HFFc6 (cell line): ENCODE data around the gene CASKIN1. TPM values are rescaled to one million over a fixed set of nuclear protein-coding genes. Genes with fewer than 3 reads are reported as not detected.
A peak's percentile ranks its signal among the peaks of the same experiment; 100 is the strongest.
"Not testable (repeated sequence)": the region's sequence is repeated elsewhere in the genome, so short reads cannot be mapped to it uniquely, and the experiment has no call there.

Experiments used
- DNase-seq: peaks from one replicate; pipeline ENCODE4 v3.0.0-alpha.2; 2018
- H3K27ac Mint-ChIP-seq: 2 replicates; pipeline ENCODE4 v1.8.0; 2020; ENCODE audit warnings: mild to moderate bottlenecking, mixed read lengths
- H3K27me3 Mint-ChIP-seq: 2 replicates; pipeline ENCODE4 v1.8.0; 2021; ENCODE audit warnings: mild to moderate bottlenecking, moderate library complexity, mixed read lengths; ENCODE audit not compliant: insufficient read depth
- H3K36me3 Mint-ChIP-seq: 2 replicates; pipeline ENCODE4 v1.8.0; 2021; ENCODE audit warnings: low read depth, mixed read lengths
- H3K4me1 Mint-ChIP-seq: 2 replicates; pipeline ENCODE4 v1.8.0; 2020; ENCODE audit warnings: low read depth, mixed read lengths
- H3K4me3 Mint-ChIP-seq: 2 replicates; pipeline ENCODE4 v1.8.0; 2020; ENCODE audit warnings: mild to moderate bottlenecking, moderate library complexity, mixed read lengths
- H3K9me3 Mint-ChIP-seq: 2 replicates; pipeline ENCODE4 v1.8.0; 2020; ENCODE audit warnings: mild to moderate bottlenecking, mixed read lengths
- total RNA-seq, 6 experiments: library from RNA; stranded (reverse); fragmentation: NEBNext Ultra II Directional; extraction: Animal tissue kit (Norgen Biotek cat#: 25700); gene quantifications; 2 replicates in 1 of 6; 3 replicates in 5 of 6; pipeline ENCODE4 v1.2.3, GENCODE V29; 2021
- TF ChIP-seq, protein P1 (sequence below): fragments of 200-600 bp; sonication (generic); IDR thresholded peaks from 2 replicates; pipeline ENCODE4 v1.5.0; 2021; ENCODE audit warnings: antibody characterized with exemption, mild to moderate bottlenecking

The CASKIN1 gene
- total RNA-seq, 6 experiments from 2014 or later, result 0.06 to 0.56 (median 0.11) TPM

DNA sequence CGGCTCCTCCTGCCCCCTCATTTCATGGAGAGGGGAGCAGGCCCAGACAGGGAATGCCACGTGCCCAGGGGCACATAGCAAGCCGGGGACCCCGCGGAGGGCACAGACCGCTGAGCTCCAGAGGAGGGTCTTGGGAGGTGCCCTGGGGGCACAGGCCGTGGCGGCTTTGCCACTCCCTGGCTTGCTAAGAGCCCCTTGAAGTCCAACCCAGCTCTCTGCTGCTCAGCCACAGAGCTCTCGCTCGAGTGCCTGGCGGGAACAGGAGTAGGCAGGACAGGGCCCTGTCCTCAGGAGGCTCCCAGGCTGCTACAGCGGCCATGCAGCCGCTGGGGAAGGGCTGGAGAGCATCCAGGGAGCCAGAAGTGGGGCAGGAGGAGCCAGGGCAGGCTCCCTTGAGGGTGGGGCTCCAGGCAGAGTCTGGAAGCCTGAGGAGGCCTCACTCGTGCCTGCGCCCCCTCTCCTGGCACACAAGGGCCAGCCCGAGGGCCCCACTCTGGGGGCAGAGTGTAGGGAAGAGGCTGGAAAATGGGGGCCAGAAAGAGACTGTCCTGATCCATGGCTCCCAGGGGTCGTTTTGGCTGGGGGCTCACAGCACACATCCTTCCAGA is 52.4 kb downstream of the CASKIN1 start:
- Mint-ChIP-seq H3K4me1 (peaks cover 9% of the 10 kb centered on the region), H3K9me3 (no peaks in the 10 kb centered on the region), H3K27me3 (peaks cover 4% of the 10 kb centered on the region), H3K4me3 (no peak overlapping the region), H3K27ac (no peak overlapping the region), H3K36me3 (no peaks in the 10 kb centered on the region)
- TF ChIP-seq, protein P1, sequence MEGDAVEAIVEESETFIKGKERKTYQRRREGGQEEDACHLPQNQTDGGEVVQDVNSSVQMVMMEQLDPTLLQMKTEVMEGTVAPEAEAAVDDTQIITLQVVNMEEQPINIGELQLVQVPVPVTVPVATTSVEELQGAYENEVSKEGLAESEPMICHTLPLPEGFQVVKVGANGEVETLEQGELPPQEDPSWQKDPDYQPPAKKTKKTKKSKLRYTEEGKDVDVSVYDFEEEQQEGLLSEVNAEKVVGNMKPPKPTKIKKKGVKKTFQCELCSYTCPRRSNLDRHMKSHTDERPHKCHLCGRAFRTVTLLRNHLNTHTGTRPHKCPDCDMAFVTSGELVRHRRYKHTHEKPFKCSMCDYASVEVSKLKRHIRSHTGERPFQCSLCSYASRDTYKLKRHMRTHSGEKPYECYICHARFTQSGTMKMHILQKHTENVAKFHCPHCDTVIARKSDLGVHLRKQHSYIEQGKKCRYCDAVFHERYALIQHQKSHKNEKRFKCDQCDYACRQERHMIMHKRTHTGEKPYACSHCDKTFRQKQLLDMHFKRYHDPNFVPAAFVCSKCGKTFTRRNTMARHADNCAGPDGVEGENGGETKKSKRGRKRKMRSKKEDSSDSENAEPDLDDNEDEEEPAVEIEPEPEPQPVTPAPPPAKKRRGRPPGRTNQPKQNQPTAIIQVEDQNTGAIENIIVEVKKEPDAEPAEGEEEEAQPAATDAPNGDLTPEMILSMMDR, result no peak
- DNase-seq, result no peak

DNA sequence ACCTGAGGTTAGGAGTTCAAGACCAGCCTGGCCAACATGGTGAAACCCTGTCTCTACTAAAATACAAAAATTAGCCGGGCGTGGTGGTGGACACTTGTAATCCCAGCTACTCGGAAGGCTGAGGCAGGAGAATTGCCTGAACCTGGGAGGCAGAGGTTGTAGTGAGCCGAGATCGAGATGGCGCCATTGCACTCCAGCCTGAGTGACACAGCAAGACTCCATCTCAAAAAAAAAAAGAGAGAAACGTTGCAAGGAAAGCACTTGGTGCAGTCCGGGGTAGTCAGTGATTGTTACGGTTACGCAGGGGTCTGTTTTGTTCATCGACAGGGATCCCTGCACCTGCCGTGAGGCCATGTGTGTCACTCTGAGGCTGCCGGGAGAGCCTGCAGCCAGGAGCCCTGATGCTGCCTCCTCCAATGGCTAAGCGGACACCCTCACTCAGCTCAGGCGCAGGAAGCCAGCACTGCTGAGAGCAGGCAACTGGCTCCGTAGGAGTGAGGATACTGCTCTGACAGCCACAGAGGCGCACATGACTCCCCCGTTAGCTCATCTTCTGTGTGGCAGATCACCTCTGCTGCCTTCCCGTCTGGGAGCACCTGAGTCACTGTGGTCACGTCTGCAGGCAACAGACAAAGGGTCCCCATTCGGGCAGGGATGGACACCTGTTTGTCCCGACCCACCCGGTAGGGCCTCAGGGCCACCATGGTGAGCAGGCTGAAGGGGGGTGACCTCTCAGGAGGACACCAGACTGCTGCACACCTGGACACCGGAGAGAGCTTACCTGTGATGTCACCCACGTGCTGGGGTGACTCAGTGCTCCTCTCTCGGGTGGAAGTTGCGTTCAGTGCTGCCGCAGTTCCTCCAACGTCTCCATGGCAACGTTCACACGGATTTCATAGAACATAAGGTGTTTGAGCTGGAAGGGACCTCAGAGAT is 53.2 kb downstream of the CASKIN1 start:
- no peak overlapping the region for H3K4me3 Mint-ChIP-seq
- H3K27ac Mint-ChIP-seq, result no peak overlapping the region
- H3K27me3 Mint-ChIP-seq, result peaks cover 6% of the 10 kb centered on the region
- no peak for DNase-seq
- TF ChIP-seq, protein P1, result no peak
- H3K9me3 Mint-ChIP-seq, result no peaks in the 10 kb centered on the region
- peaks cover 9% of the 10 kb centered on the region for H3K4me1 Mint-ChIP-seq
- H3K36me3 Mint-ChIP-seq, result no peaks in the 10 kb centered on the region

DNA sequence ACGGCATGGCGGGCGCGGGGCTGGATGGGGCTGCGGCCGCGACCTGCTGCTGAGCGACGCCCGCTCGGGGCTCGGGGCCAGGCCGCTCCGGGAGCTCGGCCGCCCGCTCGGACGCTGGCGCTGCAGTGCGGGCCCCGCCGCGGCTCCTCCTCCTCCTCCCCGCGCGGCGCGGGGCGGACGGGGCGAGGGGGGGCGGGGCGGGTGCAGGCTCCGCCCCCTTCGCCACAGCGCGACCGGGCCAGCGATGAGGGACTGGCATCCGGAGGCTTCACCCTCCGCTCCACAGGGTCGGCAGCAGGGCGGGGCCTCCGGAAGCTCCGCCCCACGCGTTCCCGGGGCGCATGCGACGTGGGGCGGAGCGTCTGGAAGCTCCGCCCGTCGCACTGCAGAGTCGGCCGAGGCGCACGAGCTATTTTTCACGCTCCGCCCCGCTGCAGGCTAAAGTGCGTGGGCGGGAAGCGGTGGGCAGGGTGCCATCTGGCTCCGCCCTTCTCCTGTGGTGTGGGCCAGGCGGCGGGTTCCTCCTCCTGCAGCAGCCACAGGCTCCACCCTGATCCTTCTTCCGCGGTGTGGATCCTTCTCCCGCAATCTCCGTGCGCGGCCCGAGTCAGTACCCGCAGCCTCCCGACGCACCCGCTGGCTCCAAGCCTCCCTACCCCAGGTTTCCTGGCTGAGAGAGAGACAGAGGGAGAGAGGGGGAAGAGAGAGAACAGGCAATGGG is 60.5 kb downstream of the CASKIN1 start, which contains the start of gene PKD1:
TSS of gene PKD1 (minus strand) at position 129 of the 721 bp plus-strand sequence. CDS start 209 bp downstream, outside the sequence.
- Mint-ChIP-seq H3K4me1 (peaks cover 18% of the 10 kb centered on the region), H3K27ac (peak within 1 kb of the TSS; percentile 79), H3K4me3 (peak within 1 kb of the TSS; percentile 89)
- H3K9me3 Mint-ChIP-seq, H3K27me3 Mint-ChIP-seq, H3K36me3 Mint-ChIP-seq: not testable (repeated sequence)
- DNase-seq, result peak; percentile 93

DNA sequence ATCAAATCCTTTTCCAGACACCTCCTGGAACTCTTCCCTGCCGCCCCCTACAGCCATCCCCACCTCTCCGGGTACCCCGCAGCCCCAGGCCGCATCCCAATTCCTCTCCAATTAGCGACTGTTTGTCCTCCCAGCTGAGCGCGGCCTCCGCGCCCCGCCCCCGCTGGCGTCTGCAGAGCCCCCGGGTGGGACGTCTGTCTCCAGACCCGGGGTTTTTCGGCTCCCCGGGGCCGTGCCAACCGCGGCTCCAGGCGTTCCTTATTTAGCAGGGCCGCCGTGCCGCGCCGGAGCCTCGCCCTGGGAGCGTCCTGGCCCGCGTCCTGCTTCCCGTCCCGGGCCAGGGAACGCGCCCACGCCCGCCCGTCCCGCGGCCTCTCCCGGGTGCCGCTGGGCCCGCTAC is 61.3 kb downstream of the CASKIN1 start:
- not testable (repeated sequence) for DNase-seq, H3K9me3 Mint-ChIP-seq, H3K36me3 Mint-ChIP-seq, H3K27ac Mint-ChIP-seq, H3K27me3 Mint-ChIP-seq
- Mint-ChIP-seq H3K4me3 (peak overlapping the region; percentile 89), H3K4me1 (peaks cover 14% of the 10 kb centered on the region)

DNA sequence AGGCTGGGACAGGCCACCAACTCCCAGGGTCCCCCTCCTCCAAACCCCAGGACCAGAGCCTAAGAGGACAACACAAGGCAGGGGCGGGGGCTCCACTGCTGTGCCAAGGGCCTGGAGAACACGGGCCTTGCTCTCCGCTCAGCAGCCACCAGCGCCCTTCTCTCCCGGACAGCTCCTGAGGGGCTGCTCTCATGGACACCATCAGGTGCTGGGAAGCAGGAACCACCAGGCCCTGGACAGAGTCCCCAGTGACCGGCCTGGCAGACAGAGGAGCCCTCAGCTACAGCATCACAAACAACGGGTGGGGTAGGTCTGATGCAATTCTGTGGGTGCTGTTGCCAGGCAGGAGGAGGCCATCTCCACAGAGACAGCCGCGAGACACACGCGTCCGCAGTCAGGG is 62.6 kb downstream of the CASKIN1 start:
- DNase-seq, result not testable (repeated sequence)
- H3K4me1 Mint-ChIP-seq, result peaks cover 25% of the 10 kb centered on the region

DNA sequence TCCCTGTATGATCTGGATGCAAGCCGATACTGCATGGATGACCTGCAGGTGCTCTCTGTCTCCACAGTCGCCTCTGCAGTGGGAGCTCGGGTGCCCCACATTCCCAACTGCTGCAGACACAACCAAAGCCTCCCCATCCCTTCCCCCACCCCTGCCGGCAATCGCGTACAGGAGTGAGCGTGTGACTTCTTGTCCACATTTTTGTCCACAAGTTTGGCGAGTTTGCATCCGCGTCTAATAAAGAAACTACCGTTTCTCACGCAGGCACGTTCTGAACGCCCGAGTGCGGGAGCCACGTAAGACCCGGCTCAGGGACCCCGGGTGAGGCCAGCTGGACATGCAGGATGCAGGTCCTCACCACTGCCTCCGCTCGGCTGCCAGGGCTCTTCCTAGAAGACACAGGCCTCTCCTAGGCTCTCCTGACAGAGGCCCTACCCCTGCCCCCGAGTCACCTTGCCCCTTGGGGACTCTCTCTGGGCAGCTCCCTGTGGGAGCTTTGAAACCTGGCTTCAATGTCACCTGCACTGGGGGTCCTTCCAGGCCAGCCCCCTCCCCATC is 66.4 kb downstream of the CASKIN1 start:
- H3K27me3 Mint-ChIP-seq, H3K9me3 Mint-ChIP-seq, H3K36me3 Mint-ChIP-seq: not testable (repeated sequence)
- peak; percentile 30 for DNase-seq
- Mint-ChIP-seq H3K4me3 (peak overlapping the region; percentile 73), H3K4me1 (peaks cover 50% of the 10 kb centered on the region), H3K27ac (peak overlapping the region; percentile 82)

More for the DNA sequence above, 62.6 kb downstream of the CASKIN1 start:
- not testable (repeated sequence) for H3K27me3 Mint-ChIP-seq, H3K9me3 Mint-ChIP-seq, H3K36me3 Mint-ChIP-seq
- peak overlapping the region; percentile 60 for H3K27ac Mint-ChIP-seq
- peak overlapping the region; percentile 74 for H3K4me3 Mint-ChIP-seq

DNA sequence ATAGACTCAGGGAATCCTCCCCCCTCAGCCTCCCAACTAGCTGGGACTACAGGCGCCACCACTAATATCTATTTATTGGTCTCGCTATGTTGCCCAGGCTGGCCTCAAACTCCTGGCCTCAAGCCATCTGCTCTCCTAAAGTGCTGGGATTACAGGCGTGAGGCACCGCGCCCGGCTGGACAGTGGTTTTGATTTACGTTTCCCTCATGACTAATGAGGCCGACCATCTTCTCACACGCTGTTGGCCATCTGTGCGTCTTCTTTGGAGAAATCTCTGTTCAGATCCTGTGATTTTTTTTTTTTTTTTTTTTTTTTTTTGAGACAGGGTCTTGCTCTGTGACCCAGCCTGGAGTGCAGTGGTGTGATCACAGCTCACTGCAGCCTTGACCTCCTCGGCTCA is 67.2 kb downstream of the CASKIN1 start:
- not testable (repeated sequence) for H3K36me3 Mint-ChIP-seq, H3K9me3 Mint-ChIP-seq, H3K27me3 Mint-ChIP-seq
- H3K27ac Mint-ChIP-seq, result peak overlapping the region; percentile 82
- peak overlapping the region; percentile 73 for H3K4me3 Mint-ChIP-seq
- peaks cover 52% of the 10 kb centered on the region for H3K4me1 Mint-ChIP-seq
- peak; percentile 84 for DNase-seq

DNA sequence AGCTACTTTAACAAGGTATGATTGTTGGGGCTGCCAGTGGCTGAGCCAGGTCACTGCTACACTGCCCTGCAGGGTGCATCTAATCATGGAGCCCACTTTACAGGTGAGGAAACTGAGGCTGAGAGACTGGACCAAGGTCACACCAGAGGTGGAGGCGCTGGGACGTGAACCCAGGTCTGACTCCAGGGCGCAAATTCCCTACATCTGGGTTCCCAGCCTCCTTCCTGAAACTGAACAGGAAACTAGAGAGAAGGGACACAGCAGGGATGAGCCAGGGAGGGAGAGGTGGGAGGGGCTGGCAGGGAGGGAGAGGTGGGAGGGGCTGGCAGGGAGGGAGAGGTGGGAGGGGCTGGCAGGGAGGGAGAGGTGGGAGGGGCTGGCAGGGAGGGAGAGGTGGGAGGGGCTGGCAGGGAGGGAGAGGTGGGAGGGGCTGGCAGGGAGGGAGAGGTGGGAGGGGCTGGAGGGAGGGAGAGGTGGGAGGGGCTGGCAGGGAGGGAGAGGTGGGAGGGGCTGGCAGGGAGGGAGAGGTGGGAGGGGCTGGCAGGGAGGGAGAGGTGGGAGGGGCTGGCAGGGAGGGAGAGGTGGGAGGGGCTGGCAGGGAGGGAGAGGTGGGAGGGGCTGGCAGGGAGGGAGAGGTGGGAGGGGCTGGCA is 68.7 kb downstream of the CASKIN1 start:
- H3K4me3 Mint-ChIP-seq, result peak overlapping the region; percentile 43
- DNase-seq, result peak; percentile 52
- not testable (repeated sequence) for H3K27me3 Mint-ChIP-seq, H3K9me3 Mint-ChIP-seq, H3K36me3 Mint-ChIP-seq
- peak overlapping the region; percentile 95 for H3K27ac Mint-ChIP-seq
- H3K4me1 Mint-ChIP-seq, result peaks cover 52% of the 10 kb centered on the region
